ENCODE measurements around the gene SDK2.

DNA sequence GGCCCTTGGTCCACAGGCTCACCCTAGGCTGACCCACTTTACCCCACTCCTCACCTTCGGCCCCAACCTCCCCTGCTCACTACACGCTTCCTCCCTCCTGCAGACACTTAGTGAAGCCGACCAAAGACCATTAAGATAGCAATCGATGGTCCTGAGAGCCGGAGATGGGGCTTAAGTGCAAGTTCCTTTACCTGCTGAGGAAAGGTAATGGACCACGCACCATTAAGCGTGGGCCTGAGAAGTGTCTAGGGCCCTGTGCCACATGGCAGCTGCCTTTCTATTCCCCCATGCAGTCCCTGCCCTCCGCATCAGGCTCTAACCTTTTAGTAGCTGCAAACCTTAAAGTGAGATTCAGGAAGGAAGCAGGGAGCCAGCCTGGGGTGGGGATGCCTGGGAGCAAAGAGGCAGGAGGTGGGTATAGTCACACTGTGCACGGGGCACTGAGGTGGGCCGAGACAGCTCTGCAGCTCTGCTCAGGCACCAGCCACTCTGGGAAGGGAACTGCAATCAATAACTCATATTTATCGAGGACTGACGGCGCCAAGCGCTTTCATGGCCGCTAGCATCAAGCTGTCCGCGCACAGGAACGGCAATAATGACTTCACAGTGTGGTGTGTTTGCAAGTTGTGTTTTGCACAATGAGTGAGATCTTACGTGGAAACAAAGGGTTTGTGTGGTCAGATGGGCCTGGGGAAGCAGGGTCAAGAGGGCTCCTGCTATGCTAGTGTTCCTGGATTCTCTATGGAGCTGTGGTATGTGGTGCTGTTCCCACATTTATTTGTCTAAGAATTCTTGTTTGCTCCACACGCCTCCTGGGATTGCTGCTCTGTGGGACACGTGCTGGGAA lies 247.6 kb downstream of the SDK2 start:
- TF ChIP-seq, protein P1, sequence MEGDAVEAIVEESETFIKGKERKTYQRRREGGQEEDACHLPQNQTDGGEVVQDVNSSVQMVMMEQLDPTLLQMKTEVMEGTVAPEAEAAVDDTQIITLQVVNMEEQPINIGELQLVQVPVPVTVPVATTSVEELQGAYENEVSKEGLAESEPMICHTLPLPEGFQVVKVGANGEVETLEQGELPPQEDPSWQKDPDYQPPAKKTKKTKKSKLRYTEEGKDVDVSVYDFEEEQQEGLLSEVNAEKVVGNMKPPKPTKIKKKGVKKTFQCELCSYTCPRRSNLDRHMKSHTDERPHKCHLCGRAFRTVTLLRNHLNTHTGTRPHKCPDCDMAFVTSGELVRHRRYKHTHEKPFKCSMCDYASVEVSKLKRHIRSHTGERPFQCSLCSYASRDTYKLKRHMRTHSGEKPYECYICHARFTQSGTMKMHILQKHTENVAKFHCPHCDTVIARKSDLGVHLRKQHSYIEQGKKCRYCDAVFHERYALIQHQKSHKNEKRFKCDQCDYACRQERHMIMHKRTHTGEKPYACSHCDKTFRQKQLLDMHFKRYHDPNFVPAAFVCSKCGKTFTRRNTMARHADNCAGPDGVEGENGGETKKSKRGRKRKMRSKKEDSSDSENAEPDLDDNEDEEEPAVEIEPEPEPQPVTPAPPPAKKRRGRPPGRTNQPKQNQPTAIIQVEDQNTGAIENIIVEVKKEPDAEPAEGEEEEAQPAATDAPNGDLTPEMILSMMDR (conservative IDR thresholded peaks at IDR 0.05; ENCODE audit: low read depth in 2 of 2), result no peak
- no peak for TF ChIP-seq EZH2phosphoT487 (IDR thresholded peaks at IDR 0.05; ENCODE audit: unreplicated experiment)
- no peak for TF ChIP-seq POLR2AphosphoS5 (IDR thresholded peaks at IDR 0.05; ENCODE audit: low read depth)
- no peak for TF ChIP-seq EZH2 (IDR thresholded peaks at IDR 0.05; ENCODE audit: low read depth, unreplicated experiment)
- TF ChIP-seq, protein P2, sequence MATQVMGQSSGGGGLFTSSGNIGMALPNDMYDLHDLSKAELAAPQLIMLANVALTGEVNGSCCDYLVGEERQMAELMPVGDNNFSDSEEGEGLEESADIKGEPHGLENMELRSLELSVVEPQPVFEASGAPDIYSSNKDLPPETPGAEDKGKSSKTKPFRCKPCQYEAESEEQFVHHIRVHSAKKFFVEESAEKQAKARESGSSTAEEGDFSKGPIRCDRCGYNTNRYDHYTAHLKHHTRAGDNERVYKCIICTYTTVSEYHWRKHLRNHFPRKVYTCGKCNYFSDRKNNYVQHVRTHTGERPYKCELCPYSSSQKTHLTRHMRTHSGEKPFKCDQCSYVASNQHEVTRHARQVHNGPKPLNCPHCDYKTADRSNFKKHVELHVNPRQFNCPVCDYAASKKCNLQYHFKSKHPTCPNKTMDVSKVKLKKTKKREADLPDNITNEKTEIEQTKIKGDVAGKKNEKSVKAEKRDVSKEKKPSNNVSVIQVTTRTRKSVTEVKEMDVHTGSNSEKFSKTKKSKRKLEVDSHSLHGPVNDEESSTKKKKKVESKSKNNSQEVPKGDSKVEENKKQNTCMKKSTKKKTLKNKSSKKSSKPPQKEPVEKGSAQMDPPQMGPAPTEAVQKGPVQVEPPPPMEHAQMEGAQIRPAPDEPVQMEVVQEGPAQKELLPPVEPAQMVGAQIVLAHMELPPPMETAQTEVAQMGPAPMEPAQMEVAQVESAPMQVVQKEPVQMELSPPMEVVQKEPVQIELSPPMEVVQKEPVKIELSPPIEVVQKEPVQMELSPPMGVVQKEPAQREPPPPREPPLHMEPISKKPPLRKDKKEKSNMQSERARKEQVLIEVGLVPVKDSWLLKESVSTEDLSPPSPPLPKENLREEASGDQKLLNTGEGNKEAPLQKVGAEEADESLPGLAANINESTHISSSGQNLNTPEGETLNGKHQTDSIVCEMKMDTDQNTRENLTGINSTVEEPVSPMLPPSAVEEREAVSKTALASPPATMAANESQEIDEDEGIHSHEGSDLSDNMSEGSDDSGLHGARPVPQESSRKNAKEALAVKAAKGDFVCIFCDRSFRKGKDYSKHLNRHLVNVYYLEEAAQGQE (IDR thresholded peaks at IDR 0.05; ENCODE audit: unreplicated experiment), result no peak
- no peak for TF ChIP-seq CREB1 (CRISPR knock-in tag; IDR thresholded peaks at IDR 0.05; ENCODE audit: low read depth)
- no peak for TF ChIP-seq STAT1 (IDR thresholded peaks at IDR 0.05; ENCODE audit: unreplicated experiment)
- TF ChIP-seq ZNF114 (CRISPR knock-in tag; IDR thresholded peaks at IDR 0.05), result no peak
- no peak for TF ChIP-seq ZNF331 (CRISPR knock-in tag; IDR thresholded peaks at IDR 0.05; ENCODE audit: low read depth)
- no peak for TF ChIP-seq JUNB (IDR thresholded peaks at IDR 0.05; ENCODE audit: unreplicated experiment)
- TF ChIP-seq, protein P3, sequence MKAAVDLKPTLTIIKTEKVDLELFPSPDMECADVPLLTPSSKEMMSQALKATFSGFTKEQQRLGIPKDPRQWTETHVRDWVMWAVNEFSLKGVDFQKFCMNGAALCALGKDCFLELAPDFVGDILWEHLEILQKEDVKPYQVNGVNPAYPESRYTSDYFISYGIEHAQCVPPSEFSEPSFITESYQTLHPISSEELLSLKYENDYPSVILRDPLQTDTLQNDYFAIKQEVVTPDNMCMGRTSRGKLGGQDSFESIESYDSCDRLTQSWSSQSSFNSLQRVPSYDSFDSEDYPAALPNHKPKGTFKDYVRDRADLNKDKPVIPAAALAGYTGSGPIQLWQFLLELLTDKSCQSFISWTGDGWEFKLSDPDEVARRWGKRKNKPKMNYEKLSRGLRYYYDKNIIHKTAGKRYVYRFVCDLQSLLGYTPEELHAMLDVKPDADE (IDR thresholded peaks at IDR 0.05), result no peak
- TF ChIP-seq NANOG (IDR thresholded peaks at IDR 0.05; ENCODE audit: borderline replicate concordance), result no peak
